Neural cell (in vitro differentiated cells): ENCODE results near the gene MAP2K7. TPM values are rescaled to one million over a fixed set of nuclear protein-coding genes. Genes with fewer than 3 reads are reported as not detected.
A peak's percentile ranks its signal among the peaks of the same experiment; 100 is the strongest.

ENCODE experiments used
- H2AFZ ChIP-seq: fragments of 200-600, 300-800 bp; sonication (generic), shearing (Covaris generic); 2 replicates; pipeline ENCODE4 v1.6.0; 2014; ENCODE audit warnings: low read depth, mild to moderate bottlenecking, antibody characterized with exemption, low read length, moderate library complexity
- H3F3A ChIP-seq: fragments of 200-600 bp; shearing (Covaris generic); 2 replicates; pipeline ENCODE4 v1.6.1; 2016; ENCODE audit warnings: mild to moderate bottlenecking, moderate library complexity, mixed read lengths, antibody characterized with exemption, low read length; ENCODE audit not compliant: insufficient read depth, poor library complexity, severe bottlenecking
- H3K27ac ChIP-seq: fragments of 200-600, 300-800 bp; sonication (generic), shearing (Covaris generic); 2 replicates; pipeline ENCODE4 v1.5.1; 2014; ENCODE audit warnings: mild to moderate bottlenecking, low read length, moderate library complexity
- H3K27me3 ChIP-seq: fragments of 300-800, 200-600 bp; sonication (generic), shearing (Covaris generic); 2 replicates; pipeline ENCODE4 v1.6.0; 2014; ENCODE audit warnings: mild to moderate bottlenecking, low read depth, low read length, moderate library complexity; ENCODE audit not compliant: insufficient read depth
- H3K36me3 ChIP-seq: fragments of 300-800, 200-600 bp; sonication (generic), shearing (Covaris generic); 2 replicates; pipeline ENCODE4 v1.5.1; 2014; ENCODE audit warnings: mild to moderate bottlenecking, antibody characterized with exemption, low read length, moderate library complexity; ENCODE audit not compliant: insufficient read depth
- H3K4me2 ChIP-seq: fragments of 300-800, 200-600 bp; sonication (generic), shearing (Covaris generic); 2 replicates; pipeline ENCODE4 v1.6.0; 2014; ENCODE audit warnings: mild to moderate bottlenecking, low read length
- H3K4me3 ChIP-seq: fragments of 300-800, 200-600 bp; sonication (generic), shearing (Covaris generic); 2 replicates; pipeline ENCODE4 v1.5.1; 2014; ENCODE audit warnings: mild to moderate bottlenecking, low read length, moderate library complexity
- H3K79me2 ChIP-seq: fragments of 200-600 bp; shearing (Covaris generic); replicated peaks from 2 replicates; pipeline ENCODE4 v1.6.0; 2014; ENCODE audit warnings: mild to moderate bottlenecking, low read length, moderate library complexity; ENCODE audit not compliant: insufficient read depth
- H3K9ac ChIP-seq: fragments of 300-800, 200-600 bp; sonication (generic), shearing (Covaris generic); 2 replicates; pipeline ENCODE4 v1.6.1; 2016; ENCODE audit warnings: mild to moderate bottlenecking, low read length, mixed read lengths
- H3K9me2 ChIP-seq: fragments of 200-600 bp; shearing (Covaris generic); 2 replicates; pipeline ENCODE4 v1.6.1; 2016; ENCODE audit warnings: mild to moderate bottlenecking, low read length, mixed read lengths; ENCODE audit not compliant: insufficient read depth
- H3K9me3 ChIP-seq: fragments of 200-600, 300-800 bp; sonication (generic), shearing (Covaris generic); 2 replicates; pipeline ENCODE4 v1.6.1; 2016; ENCODE audit warnings: mild to moderate bottlenecking, mixed run types, low read length, moderate library complexity, mixed read lengths
- H4K20me1 ChIP-seq: fragments of 200-600 bp; shearing (Covaris generic); 2 replicates; pipeline ENCODE4 v1.6.1; 2016; ENCODE audit warnings: mild to moderate bottlenecking, mixed run types; ENCODE audit not compliant: insufficient read depth
- EP300 ChIP-seq: fragments of 450-650 bp; conservative IDR thresholded peaks from 2 replicates; pipeline ENCODE4 v1.6.1; 2014; ENCODE audit warnings: antibody characterized with exemption, mild to moderate bottlenecking, moderate library complexity; ENCODE audit not compliant: poor library complexity, severe bottlenecking
- EZH2 ChIP-seq: fragments of 200-600, 300-800 bp; shearing (Covaris generic), sonication (generic); IDR thresholded peaks from 2 replicates; pipeline ENCODE4 v1.6.1; 2014; ENCODE audit warnings: antibody characterized with exemption, low read length, borderline replicate concordance, mild to moderate bottlenecking; ENCODE audit not compliant: insufficient read depth, poor library complexity, severe bottlenecking
- MXI1 ChIP-seq: fragments of 450-650 bp; conservative IDR thresholded peaks from 2 replicates; pipeline ENCODE4 v1.6.1; 2014; ENCODE audit warnings: antibody characterized with exemption, mild to moderate bottlenecking; ENCODE audit not compliant: poor library complexity, severe bottlenecking
- POLR2AphosphoS5 ChIP-seq: IDR thresholded peaks from 2 replicates; pipeline ENCODE4 v1.6.1; 2012
- RAD21 ChIP-seq: fragments of 450-650 bp; conservative IDR thresholded peaks from 2 replicates; pipeline ENCODE4 v1.6.1; 2014; ENCODE audit warnings: antibody characterized with exemption, mild to moderate bottlenecking, moderate library complexity
- SMC3 ChIP-seq: fragments of 450-650 bp; conservative IDR thresholded peaks from 2 replicates; pipeline ENCODE4 v1.6.1; 2014; ENCODE audit warnings: antibody characterized with exemption, mild to moderate bottlenecking, moderate library complexity; ENCODE audit not compliant: poor library complexity
- TAF1 ChIP-seq: IDR thresholded peaks from 2 replicates; pipeline ENCODE4 v1.6.1; 2012; ENCODE audit warnings: low read depth
- polyA plus RNA-seq: library from polyadenylated mRNA; depleted of rRNA; stranded (reverse); fragments of >200 nt; gene quantifications from 2 replicates; pipeline ENCODE4 v1.2.3, GENCODE V29; 2014
- TF ChIP-seq, protein P1 (sequence below): IDR thresholded peaks from 2 replicates; pipeline ENCODE4 v1.6.1; 2012; ENCODE audit warnings: borderline replicate concordance
- TF ChIP-seq, protein P2 (sequence below): fragments of 450-650 bp; IDR thresholded peaks from 2 replicates; pipeline ENCODE4 v1.5.1; 2014; ENCODE audit warnings: antibody characterized with exemption, mild to moderate bottlenecking, moderate library complexity; ENCODE audit not compliant: poor library complexity, severe bottlenecking

The MAP2K7 gene
- polyA plus RNA-seq, 1 donor from 2014 or later, result 9.2 TPM

DNA sequence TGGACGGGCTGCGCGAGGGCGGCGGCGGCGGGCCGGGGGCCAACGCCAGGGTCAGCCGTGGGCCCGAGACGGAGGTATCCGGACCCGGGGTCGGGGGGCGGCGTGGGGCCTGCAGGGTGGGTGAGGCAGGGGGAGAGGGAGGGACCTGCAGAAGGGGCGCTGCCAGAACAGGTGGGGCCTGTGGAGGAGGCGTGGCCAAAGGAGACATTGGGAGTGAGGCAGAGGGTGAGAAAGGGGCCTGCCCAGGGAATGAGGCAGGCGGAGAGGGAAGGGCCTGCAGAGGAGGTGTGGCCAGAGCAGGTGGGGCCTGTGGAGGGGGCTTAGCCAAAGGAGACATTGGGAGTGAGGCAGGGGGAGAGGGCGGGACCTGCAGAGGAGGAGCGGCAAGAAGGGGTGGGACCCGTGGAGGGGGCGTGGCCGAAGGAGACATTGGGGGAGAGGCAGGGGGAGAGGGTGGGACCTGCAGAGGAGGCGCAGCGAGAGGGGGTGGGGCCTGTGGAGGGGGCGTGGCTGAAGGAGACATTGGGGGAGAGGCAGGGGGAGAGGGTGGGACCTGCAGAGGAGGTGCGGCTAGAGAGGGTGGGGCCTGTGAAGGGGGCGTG lies 33.7 kb upstream of the MAP2K7 start:
- H4K20me1 ChIP-seq, result no peaks in the 10 kb centered on the region
- H3K9me3 ChIP-seq, result no peaks in the 10 kb centered on the region
- no peak overlapping the region for H3K27ac ChIP-seq
- H3F3A ChIP-seq, result peaks cover 6% of the 10 kb centered on the region
- H3K36me3 ChIP-seq, result no peaks in the 10 kb centered on the region
- no peak overlapping the region for H3K9ac ChIP-seq
- no peak overlapping the region for H2AFZ ChIP-seq
- H3K4me2 ChIP-seq, result no peak overlapping the region
- TF ChIP-seq, protein P1, sequence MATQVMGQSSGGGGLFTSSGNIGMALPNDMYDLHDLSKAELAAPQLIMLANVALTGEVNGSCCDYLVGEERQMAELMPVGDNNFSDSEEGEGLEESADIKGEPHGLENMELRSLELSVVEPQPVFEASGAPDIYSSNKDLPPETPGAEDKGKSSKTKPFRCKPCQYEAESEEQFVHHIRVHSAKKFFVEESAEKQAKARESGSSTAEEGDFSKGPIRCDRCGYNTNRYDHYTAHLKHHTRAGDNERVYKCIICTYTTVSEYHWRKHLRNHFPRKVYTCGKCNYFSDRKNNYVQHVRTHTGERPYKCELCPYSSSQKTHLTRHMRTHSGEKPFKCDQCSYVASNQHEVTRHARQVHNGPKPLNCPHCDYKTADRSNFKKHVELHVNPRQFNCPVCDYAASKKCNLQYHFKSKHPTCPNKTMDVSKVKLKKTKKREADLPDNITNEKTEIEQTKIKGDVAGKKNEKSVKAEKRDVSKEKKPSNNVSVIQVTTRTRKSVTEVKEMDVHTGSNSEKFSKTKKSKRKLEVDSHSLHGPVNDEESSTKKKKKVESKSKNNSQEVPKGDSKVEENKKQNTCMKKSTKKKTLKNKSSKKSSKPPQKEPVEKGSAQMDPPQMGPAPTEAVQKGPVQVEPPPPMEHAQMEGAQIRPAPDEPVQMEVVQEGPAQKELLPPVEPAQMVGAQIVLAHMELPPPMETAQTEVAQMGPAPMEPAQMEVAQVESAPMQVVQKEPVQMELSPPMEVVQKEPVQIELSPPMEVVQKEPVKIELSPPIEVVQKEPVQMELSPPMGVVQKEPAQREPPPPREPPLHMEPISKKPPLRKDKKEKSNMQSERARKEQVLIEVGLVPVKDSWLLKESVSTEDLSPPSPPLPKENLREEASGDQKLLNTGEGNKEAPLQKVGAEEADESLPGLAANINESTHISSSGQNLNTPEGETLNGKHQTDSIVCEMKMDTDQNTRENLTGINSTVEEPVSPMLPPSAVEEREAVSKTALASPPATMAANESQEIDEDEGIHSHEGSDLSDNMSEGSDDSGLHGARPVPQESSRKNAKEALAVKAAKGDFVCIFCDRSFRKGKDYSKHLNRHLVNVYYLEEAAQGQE, result no peak
- no peak for TF ChIP-seq POLR2AphosphoS5
- TF ChIP-seq, protein P2, sequence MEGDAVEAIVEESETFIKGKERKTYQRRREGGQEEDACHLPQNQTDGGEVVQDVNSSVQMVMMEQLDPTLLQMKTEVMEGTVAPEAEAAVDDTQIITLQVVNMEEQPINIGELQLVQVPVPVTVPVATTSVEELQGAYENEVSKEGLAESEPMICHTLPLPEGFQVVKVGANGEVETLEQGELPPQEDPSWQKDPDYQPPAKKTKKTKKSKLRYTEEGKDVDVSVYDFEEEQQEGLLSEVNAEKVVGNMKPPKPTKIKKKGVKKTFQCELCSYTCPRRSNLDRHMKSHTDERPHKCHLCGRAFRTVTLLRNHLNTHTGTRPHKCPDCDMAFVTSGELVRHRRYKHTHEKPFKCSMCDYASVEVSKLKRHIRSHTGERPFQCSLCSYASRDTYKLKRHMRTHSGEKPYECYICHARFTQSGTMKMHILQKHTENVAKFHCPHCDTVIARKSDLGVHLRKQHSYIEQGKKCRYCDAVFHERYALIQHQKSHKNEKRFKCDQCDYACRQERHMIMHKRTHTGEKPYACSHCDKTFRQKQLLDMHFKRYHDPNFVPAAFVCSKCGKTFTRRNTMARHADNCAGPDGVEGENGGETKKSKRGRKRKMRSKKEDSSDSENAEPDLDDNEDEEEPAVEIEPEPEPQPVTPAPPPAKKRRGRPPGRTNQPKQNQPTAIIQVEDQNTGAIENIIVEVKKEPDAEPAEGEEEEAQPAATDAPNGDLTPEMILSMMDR, result no peak
- TF ChIP-seq EP300, result no peak
- TF ChIP-seq RAD21, result no peak
- no peak for TF ChIP-seq MXI1
- TF ChIP-seq SMC3, result no peak
- TF ChIP-seq EZH2, result no peak
- peaks cover 13% of the 10 kb centered on the region for H3K79me2 ChIP-seq
- no peak overlapping the region for H3K4me3 ChIP-seq
- H3K9me2 ChIP-seq, result no peaks in the 10 kb centered on the region
- no peaks in the 10 kb centered on the region for H3K27me3 ChIP-seq

DNA sequence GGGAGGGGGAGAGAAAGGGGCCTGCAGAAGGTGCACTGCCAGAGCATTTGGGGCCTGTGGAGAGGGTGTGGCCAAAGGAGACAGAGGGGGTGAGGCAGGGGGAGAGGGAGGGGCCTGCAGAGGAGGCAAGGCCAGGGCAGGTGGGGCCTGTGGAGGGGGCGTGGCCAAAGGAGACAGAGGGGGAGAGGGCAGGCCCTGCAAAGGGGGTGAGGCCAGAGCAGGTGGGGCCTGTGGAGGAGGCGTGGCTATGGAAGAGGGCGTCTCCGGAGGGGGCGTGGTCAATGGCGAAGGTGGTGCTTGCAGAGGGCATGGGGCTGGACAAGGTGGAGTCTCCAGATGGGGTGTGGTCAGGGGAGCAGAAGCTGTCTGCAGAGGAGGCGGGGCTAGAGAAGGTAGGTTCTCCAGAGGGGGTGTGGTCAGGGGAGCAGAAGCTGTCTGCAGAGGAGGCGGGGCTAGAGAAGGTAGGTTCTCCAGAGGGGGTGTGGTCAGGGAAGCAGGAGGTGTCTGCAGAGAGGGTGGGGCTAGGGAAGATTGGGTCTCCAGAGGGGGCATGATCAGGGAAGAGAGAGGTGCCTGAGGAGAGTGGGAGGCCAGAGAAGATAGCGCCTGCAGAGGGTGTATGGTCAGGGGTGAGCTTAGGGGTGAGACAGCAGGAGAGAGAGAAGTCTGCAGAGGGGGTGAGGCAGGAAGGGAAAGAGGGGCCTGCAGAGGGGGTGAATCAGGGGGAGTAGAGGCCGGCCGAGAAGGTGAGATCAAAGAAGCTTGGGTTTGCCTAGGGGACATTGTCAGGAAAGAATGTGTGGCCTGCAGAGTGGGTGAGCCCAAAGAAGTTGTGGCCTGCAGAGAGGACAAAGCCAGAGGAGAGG lies 32.9 kb upstream of the MAP2K7 start:
- no peak overlapping the region for H2AFZ ChIP-seq

More for the DNA sequence above, 32.9 kb upstream of the MAP2K7 start:
- Histone ChIP-seq H3K9me2 (no peaks in the 10 kb centered on the region), H3K79me2 (peaks cover 13% of the 10 kb centered on the region), H3K4me3 (no peak overlapping the region), H3K9me3 (no peaks in the 10 kb centered on the region), H3K27me3 (no peaks in the 10 kb centered on the region), H3K36me3 (no peaks in the 10 kb centered on the region), H3K4me2 (no peak overlapping the region), H3F3A (peaks cover 6% of the 10 kb centered on the region), H3K27ac (no peak overlapping the region), H3K9ac (no peak overlapping the region), H4K20me1 (no peaks in the 10 kb centered on the region)
- TF ChIP-seq, protein P1, result no peak
- TF ChIP-seq TAF1 (no peak), POLR2AphosphoS5 (peak; percentile 9), EZH2 (no peak), SMC3 (no peak)
- TF ChIP-seq, protein P2, result no peak
